Measurements from ENCODE around the gene ZG16B.

ZG16B gene

GRCh38 chr16:2804728-2805127 is 25.4 kb upstream of the ZG16B start:
- no peak for TF ChIP-seq CTCF (conservative IDR thresholded peaks at IDR 0.05; ENCODE audit: control insufficient read depth, insufficient read depth, low read depth, low read length)

GRCh38 chr16:2806286-2806685 is 23.8 kb upstream of the ZG16B start:
- no peak overlapping the region for H3K4me3 ChIP-seq (ENCODE audit: control insufficient read depth, low read depth, low read length)
- TF ChIP-seq CTCF (conservative IDR thresholded peaks at IDR 0.05; ENCODE audit: control insufficient read depth, insufficient read depth, low read depth, low read length): no peak

More at GRCh38 chr16:2804728-2805127, 25.4 kb upstream of the ZG16B start:
- no peak for DNase-seq (ENCODE audit: low read depth)
- H3K4me3 ChIP-seq (ENCODE audit: control insufficient read depth, low read depth, low read length): no peak overlapping the region

GRCh38 chr16:2808181-2808580 is 21.9 kb upstream of the ZG16B start:
- DNase-seq (ENCODE audit: low read depth): no peak
- no peak overlapping the region for H3K4me3 ChIP-seq (ENCODE audit: control insufficient read depth, low read depth, low read length)
- no peak for TF ChIP-seq CTCF (conservative IDR thresholded peaks at IDR 0.05; ENCODE audit: control insufficient read depth, insufficient read depth, low read depth, low read length)

More at GRCh38 chr16:2806286-2806685, 23.8 kb upstream of the ZG16B start:
- no peak for DNase-seq (ENCODE audit: low read depth)

GRCh38 chr16:2809149-2809760 is 20.8 kb upstream of the ZG16B start:
- TF ChIP-seq CTCF (conservative IDR thresholded peaks at IDR 0.05; ENCODE audit: control insufficient read depth, insufficient read depth, low read depth, low read length): no peak
- no peak overlapping the region for H3K4me3 ChIP-seq (ENCODE audit: control insufficient read depth, low read depth, low read length)
- no peak for DNase-seq (ENCODE audit: low read depth)

GRCh38 chr16:2810651-2811050 is 19.5 kb upstream of the ZG16B start:
- TF ChIP-seq CTCF (conservative IDR thresholded peaks at IDR 0.05; ENCODE audit: control insufficient read depth, insufficient read depth, low read depth, low read length): no peak
- DNase-seq (ENCODE audit: low read depth): no peak
- H3K4me3 ChIP-seq (ENCODE audit: control insufficient read depth, low read depth, low read length): no peak overlapping the region

DNA sequence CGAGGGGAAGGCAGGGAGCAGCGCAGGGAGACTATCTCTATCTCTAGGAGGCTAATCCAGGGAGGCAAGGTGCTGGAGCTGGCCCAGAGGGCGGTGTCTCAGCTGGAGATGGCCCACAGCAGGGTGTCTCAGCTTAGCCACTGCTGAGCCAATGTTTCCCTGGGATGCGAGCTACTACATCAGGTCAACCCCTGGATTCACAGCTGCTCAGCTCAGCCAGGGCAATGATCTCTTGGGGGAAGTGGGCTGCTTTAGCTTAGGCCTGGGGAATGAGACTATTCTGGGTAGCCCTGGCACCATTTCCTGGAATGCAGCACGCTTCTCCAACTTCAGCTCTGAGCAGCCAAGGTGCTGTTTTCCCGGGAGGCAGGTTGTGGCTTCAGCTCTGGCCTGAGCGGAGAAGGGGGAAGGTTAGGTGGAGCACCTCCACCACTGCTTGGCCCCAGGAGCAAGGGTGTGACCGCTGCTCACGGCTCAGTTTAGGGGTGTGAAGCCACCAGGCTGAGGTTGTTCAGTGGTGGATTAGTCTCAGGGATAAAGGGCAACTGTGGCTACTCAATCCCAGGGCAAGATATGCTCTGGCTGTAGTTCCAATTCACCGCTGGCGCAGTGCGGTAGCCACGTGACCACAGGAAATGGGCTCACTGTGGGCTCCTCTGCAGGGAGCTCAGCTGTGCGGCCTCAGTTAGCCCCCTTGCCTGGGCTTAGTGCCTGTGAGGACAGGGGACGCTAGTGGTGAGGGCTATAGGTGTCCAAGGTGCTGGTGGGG is 18.2 kb upstream of the ZG16B start:
- TF ChIP-seq CTCF (conservative IDR thresholded peaks at IDR 0.05; ENCODE audit: control insufficient read depth, insufficient read depth, low read depth, low read length): no peak
- DNase-seq (ENCODE audit: low read depth): no peak
- no peak overlapping the region for H3K4me3 ChIP-seq (ENCODE audit: control insufficient read depth, low read depth, low read length)
